Measurements from ENCODE around the gene TCF4. TPM values are rescaled to one million over a fixed set of nuclear protein-coding genes. Genes with fewer than 3 reads are reported as not detected.

The TCF4 gene
- total RNA-seq, 2 donors from 2014 or later: 31.6 to 34.0 TPM

DNA sequence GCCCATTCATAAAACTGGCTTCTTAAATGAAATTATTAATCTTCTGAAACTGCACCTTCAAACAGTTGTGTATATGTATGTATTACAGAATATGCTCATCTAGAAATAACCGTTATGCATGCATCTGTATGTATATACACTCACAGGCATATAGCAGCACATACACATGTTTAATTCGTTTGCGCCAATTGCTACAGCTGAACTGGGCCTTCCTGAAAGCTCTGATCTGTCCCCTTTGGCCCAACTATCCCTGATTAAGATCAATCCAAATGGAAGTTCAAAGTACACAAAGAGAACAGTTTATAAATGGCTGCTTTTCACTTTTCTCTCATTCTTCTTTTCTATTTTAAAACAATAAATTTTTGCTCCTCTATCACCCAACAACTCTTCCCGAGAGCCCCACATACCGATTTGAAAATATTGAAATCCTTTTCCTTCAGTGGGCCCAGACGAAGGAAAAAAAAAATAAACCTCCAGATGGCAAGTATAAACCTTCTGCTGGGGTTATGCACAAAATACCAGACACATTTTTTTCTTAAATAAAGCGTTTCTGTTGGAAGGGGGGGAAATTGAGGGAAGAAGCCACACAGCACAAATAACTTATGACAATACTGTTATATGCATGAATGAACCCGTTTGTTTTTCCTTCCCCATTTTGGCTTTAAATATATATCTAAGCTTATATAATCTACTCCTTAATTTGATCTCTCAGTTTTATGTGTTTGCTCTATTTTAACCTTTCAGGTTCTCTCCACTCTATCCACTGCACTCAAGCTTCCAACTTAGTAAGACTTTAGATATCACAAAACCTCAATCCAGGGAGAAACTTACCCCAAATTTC, 267.3 kb downstream of the TCF4 start:
- WGBS, 2 donors: 57 to 71% methylated on average over 8 of the region's 8 CpGs
- intact Hi-C loops (cut with DNase I): no loop called here
- no peaks in the 10 kb centered on the region for H3K27me3 ChIP-seq
- H3K36me3 ChIP-seq (replicated peaks in 1 of 2; ENCODE audit: insufficient read depth in 1 of 2, low read depth in 2 of 2): no peaks in the 10 kb centered on the region
- H3K9me3 ChIP-seq: no peaks in the 10 kb centered on the region
- ATAC-seq: no peak
- no peak for DNase-seq
- H3K4me3 ChIP-seq: no peak overlapping the region
- peak overlapping the region in 2 of 4 donors; percentile 69 to 75 for H3K27ac ChIP-seq
- TF ChIP-seq POLR2A (IDR thresholded peaks at IDR 0.05): no peak
- TF ChIP-seq, protein P1, sequence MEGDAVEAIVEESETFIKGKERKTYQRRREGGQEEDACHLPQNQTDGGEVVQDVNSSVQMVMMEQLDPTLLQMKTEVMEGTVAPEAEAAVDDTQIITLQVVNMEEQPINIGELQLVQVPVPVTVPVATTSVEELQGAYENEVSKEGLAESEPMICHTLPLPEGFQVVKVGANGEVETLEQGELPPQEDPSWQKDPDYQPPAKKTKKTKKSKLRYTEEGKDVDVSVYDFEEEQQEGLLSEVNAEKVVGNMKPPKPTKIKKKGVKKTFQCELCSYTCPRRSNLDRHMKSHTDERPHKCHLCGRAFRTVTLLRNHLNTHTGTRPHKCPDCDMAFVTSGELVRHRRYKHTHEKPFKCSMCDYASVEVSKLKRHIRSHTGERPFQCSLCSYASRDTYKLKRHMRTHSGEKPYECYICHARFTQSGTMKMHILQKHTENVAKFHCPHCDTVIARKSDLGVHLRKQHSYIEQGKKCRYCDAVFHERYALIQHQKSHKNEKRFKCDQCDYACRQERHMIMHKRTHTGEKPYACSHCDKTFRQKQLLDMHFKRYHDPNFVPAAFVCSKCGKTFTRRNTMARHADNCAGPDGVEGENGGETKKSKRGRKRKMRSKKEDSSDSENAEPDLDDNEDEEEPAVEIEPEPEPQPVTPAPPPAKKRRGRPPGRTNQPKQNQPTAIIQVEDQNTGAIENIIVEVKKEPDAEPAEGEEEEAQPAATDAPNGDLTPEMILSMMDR (IDR thresholded peaks at IDR 0.05): no peak
- H3K4me1 ChIP-seq: peaks cover 8% of the 10 kb centered on the region

DNA sequence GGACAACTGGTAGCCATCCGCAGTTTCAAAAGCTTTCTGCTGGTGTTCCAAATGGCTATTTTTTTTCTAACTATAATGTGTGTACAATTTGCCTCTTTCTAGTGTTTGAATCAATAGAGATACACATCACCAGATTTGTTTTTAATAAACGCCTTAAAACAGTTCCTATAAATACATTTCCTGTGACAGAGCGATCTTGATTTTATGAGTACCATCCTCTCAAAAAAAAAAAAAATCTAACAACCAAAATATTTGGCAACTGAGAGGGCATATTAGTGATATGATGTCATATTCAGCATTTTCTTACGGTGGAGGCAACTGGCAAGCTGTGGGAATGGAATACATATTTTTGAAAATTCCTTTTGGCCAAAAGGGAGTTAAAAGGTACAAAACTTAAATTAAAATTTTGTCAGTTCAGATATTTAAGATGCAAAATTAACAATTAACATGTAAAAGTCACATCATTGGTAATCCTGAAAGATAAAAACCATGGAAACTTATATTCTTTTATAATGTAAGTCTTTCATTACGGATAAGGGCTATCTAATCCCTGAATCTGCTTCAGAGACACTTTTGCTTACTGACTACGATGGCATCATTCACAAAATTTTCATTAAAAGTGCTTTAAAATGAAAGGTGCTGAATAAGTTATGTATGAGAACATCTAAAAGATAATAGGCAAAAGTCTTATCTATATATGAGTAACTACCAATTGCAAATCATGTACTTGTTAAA, 268.4 kb downstream of the TCF4 start:
- H3K36me3 ChIP-seq (replicated peaks in 1 of 2; ENCODE audit: insufficient read depth in 1 of 2, low read depth in 2 of 2): no peaks in the 10 kb centered on the region
- ATAC-seq (no peak), DNase-seq (no peak)
- no peaks in the 10 kb centered on the region for H3K27me3 ChIP-seq
- peak overlapping the region in 1 of 4 donors; percentile 14 for H3K27ac ChIP-seq
- H3K9me3 ChIP-seq: no peaks in the 10 kb centered on the region
- no peak overlapping the region for H3K4me3 ChIP-seq
- TF ChIP-seq, protein P1 (IDR thresholded peaks at IDR 0.05): no peak
- TF ChIP-seq POLR2A (IDR thresholded peaks at IDR 0.05): no peak
- 75 to 83% methylated on average over 6 of the region's 6 CpGs for WGBS, 2 donors
- H3K4me1 ChIP-seq: peaks cover 8% of the 10 kb centered on the region
- intact Hi-C loops (cut with DNase I): no loop called here

DNA sequence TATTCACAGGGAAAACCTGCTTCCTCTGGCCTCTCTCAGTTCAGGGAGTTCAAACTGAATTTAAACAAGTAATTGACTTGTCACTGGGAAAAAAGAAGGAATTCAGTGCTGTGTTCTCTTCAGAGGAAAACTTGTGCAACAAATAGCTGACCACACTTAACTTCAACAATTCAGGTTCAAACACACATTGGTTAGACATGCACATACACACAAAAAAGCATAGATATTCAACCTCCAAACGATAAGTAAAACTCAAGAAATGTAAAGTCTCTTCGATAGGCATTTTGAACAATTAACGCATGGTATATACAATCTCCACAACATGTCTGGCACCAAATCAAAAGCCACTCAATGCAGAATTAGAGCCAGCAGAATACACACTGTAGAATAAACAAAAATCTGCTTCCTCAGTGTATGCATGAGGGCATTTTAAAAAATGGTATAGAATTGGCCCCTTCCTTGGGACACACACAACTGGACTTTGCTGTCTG, 269.0 kb downstream of the TCF4 start:
- 74 to 79% methylated on average over 3 of the region's 3 CpGs for WGBS, 2 donors
- TF ChIP-seq, protein P1 (IDR thresholded peaks at IDR 0.05): no peak
- TF ChIP-seq POLR2A (IDR thresholded peaks at IDR 0.05): no peak
- Histone ChIP-seq H3K4me3 (no peak overlapping the region), H3K36me3 (replicated peaks in 1 of 2; ENCODE audit: insufficient read depth in 1 of 2, low read depth in 2 of 2) (no peaks in the 10 kb centered on the region), H3K27ac (peak overlapping the region in 1 of 4 donors; percentile 14), H3K27me3 (no peaks in the 10 kb centered on the region), H3K9me3 (no peaks in the 10 kb centered on the region), H3K4me1 (peaks cover 8% of the 10 kb centered on the region)
- no peak for ATAC-seq
- intact Hi-C loops (cut with DNase I): no loop called here
- no peak for DNase-seq

DNA sequence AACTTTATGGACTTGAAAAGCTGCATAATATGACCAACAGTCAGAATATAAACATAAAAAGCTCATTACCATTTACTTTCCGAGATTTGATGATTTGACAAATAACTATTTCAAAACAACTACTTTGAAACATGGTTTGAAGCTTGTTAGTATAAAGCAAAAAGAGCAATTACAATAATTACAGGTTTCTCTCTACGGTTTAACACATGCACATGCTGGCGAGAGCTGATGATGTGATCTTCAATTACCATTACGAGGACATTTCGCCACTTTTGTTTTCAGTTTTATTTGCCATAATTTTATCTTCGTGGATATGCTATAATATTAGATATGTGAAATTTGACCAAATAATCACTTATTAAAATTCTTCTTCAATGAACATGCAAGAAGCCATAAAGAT, 270.1 kb downstream of the TCF4 start:
- ATAC-seq (no peak), DNase-seq (no peak)
- TF ChIP-seq POLR2A (IDR thresholded peaks at IDR 0.05): no peak
- TF ChIP-seq, protein P1 (IDR thresholded peaks at IDR 0.05): no peak
- no peaks in the 10 kb centered on the region for H3K9me3 ChIP-seq
- intact Hi-C loops (cut with DNase I): no loop called here
- H3K36me3 ChIP-seq (replicated peaks in 1 of 2; ENCODE audit: insufficient read depth in 1 of 2, low read depth in 2 of 2): no peaks in the 10 kb centered on the region
- H3K27me3 ChIP-seq: no peaks in the 10 kb centered on the region
- H3K4me1 ChIP-seq: peaks cover 6% of the 10 kb centered on the region
- no peak overlapping the region for H3K4me3 ChIP-seq
- H3K27ac ChIP-seq: no peak overlapping the region
- whole genome bisulfite sequencing, 2 donors: 76 to 82% methylated on average over 6 of the region's 6 CpGs
